SK-N-SH treated with all-trans-retinoic acid at 6 μM for 48 hours (cell line): Measurements from ENCODE around the gene C3.

Experiments
- ARNTL ChIP-seq: fragments of 450-650 bp; formaldehyde crosslinking; IDR thresholded peaks from 2 replicates; pipeline ENCODE4 v1.5.0; 2020; ENCODE audit warnings: low read depth, mild to moderate bottlenecking, moderate library complexity, borderline replicate concordance
- CSDC2 ChIP-seq: fragments of 250-450 bp; sonication (Bioruptor Pico); IDR thresholded peaks from 2 replicates; pipeline ENCODE4 v1.5.0; 2020; ENCODE audit warnings: mild to moderate bottlenecking, moderate library complexity
- OSR1 ChIP-seq: fragments of 250-450 bp; sonication (Bioruptor Pico); IDR thresholded peaks from 2 replicates; pipeline ENCODE4 v1.8.0; 2022; ENCODE audit warnings: moderate library complexity, mild to moderate bottlenecking, inconsistent platforms
- RARB ChIP-seq: fragments of 250-450 bp; sonication (Bioruptor Pico); IDR thresholded peaks from 2 replicates; pipeline ENCODE4 v1.8.0; 2021; ENCODE audit warnings: mild to moderate bottlenecking, moderate library complexity
- SNAI2 ChIP-seq: fragments of 250-450 bp; sonication (Bioruptor Pico); IDR thresholded peaks from 2 replicates; pipeline ENCODE4 v1.5.0; 2020; ENCODE audit warnings: mild to moderate bottlenecking, moderate library complexity
- TCF4 ChIP-seq: fragments of 250-450 bp; sonication (Bioruptor Pico); IDR thresholded peaks from 2 replicates; pipeline ENCODE4 v1.8.0; 2021; ENCODE audit warnings: mild to moderate bottlenecking, moderate library complexity, borderline replicate concordance
- TOX ChIP-seq: fragments of 250-450 bp; sonication (Bioruptor Pico); IDR thresholded peaks from 2 replicates; pipeline ENCODE4 v1.8.0; 2021; ENCODE audit warnings: mild to moderate bottlenecking, moderate library complexity, borderline replicate concordance
- ZFP30 ChIP-seq: fragments of 450-650 bp; formaldehyde crosslinking; IDR thresholded peaks from 2 replicates; pipeline ENCODE4 v1.5.0; 2022; ENCODE audit warnings: mild to moderate bottlenecking, moderate library complexity
- ZNF565 ChIP-seq: fragments of 450-650 bp; formaldehyde crosslinking; conservative IDR thresholded peaks from 2 replicates; pipeline ENCODE4 v1.5.0; 2020; ENCODE audit warnings: low read depth, mild to moderate bottlenecking, moderate library complexity
- ZNF70 ChIP-seq: fragments of 450-650 bp; formaldehyde crosslinking; IDR thresholded peaks from 2 replicates; pipeline ENCODE4 v1.5.0; 2020; ENCODE audit warnings: mild to moderate bottlenecking, moderate library complexity
- TF ChIP-seq, protein P1 (sequence below): fragments of 250-450 bp; sonication (Bioruptor Pico); IDR thresholded peaks from 2 replicates; pipeline ENCODE4 v1.5.1; 2020; ENCODE audit warnings: low read depth, mild to moderate bottlenecking, moderate library complexity

DNA sequence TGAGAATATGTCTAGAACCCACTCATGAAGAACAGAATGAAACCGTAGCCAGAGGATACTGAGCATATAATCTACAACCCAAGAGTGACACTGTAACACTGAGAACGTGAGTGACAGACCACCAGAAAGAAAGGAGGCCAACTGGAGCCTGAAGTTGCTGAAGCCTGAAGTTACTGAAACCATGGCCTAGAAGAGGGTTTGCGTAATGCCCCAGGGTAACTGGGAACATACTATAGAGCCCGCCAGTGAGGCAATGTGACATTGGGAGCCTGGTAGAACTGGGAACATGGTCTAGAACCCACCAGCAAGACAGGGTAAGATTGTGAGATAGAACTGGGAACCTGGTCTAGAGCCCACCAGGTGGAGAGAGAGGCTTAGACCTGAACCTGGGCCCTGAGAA, 35.0 kb downstream of the C3 start:
- TF ChIP-seq ARNTL (no peak), TOX (no peak), OSR1 (CRISPR knock-in tag) (no peak), ZNF70 (CRISPR knock-in tag) (no peak), TCF4 (no peak), SNAI2 (no peak), RARB (CRISPR knock-in tag) (no peak), CSDC2 (CRISPR knock-in tag) (no peak), ZNF565 (CRISPR knock-in tag) (no peak), ZFP30 (no peak)
- TF ChIP-seq, protein P1, sequence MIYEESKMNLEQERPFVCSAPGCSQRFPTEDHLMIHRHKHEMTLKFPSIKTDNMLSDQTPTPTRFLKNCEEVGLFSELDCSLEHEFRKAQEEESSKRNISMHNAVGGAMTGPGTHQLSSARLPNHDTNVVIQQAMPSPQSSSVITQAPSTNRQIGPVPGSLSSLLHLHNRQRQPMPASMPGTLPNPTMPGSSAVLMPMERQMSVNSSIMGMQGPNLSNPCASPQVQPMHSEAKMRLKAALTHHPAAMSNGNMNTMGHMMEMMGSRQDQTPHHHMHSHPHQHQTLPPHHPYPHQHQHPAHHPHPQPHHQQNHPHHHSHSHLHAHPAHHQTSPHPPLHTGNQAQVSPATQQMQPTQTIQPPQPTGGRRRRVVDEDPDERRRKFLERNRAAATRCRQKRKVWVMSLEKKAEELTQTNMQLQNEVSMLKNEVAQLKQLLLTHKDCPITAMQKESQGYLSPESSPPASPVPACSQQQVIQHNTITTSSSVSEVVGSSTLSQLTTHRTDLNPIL (CRISPR knock-in tag) = no peak
